ENCODE data around the gene FGD1. TPM values are rescaled to one million over a fixed set of nuclear protein-coding genes. Genes with fewer than 3 reads are reported as not detected.

FGD1 gene
- total RNA-seq, 1 experiment from 2014 or later: 19.2 TPM

DNA sequence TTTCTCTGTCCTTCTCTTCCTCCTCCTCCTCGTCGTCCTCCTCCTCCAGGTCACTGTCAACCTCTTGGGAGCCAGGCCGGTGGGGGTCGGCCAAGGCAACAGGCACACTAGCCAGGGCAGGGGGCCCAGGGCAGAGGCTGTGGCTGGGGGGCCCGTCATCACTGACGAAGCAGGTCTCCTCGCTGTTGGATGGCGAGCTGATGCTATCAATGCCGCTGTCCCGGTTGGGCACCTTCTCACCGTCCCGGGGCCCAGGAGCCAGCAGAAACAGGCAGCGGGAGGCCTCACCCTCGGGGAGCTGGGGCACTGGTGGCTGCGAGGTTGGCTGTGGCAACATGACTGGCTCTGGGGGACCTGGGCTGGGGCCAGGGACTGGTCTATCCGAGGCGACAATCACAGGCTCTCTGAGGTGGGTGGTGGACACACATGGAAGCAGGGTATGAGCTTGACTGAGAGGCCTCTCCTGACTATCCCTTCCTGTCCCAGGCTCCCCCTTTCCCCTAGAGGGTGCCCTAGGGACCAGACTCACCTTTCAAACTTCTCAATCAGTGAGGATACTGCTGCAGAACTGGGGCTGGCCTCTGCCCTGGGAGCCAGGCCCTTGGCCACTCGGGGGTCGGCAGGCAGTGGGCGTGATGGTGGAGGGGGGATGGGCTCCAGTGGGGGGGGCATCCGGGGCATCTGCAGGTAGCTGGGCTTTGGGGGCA is 25.8 kb downstream of the FGD1 start:
- no peak overlapping the region for H2AK5ac ChIP-seq (ENCODE audit: insufficient read length, low read length)
- H2BK20ac ChIP-seq (ENCODE audit: low read depth, low read length, poor library complexity, severe bottlenecking): no peak overlapping the region
- H3K9me3 Mint-ChIP-seq: peaks cover 64 to 69% of the 10 kb centered on the region in 2 experiments
- H3T11ph ChIP-seq (ENCODE audit: low read length): no peak overlapping the region
- no peaks in the 10 kb centered on the region for H3K23me2 ChIP-seq (ENCODE audit: insufficient read length, low read depth, low read length, poor library complexity, severe bottlenecking)
- no peak overlapping the region for H2BK120ac ChIP-seq (ENCODE audit: low read depth, low read length, poor library complexity, severe bottlenecking)
- peaks cover 21 to 40% (median 33%) of the 10 kb centered on the region in 3 experiments for H3K36me3 Mint-ChIP-seq (ENCODE audit: insufficient read depth in 1 of 3, low read depth in 3 of 3)
- H3K4me3 Mint-ChIP-seq: no peak overlapping the region
- no peak overlapping the region for H4K91ac ChIP-seq (ENCODE audit: insufficient read length, low read depth, low read length)
- no peak overlapping the region for H3K14ac ChIP-seq (ENCODE audit: insufficient read depth, low read length)
- H3K27me3 Mint-ChIP-seq (ENCODE audit: low read depth): no peaks in the 10 kb centered on the region
- peaks cover 54% of the 10 kb centered on the region for H3K9me3 ChIP-seq (ENCODE audit: control insufficient read depth, low read depth, low read length)
- no peak overlapping the region for H2BK15ac ChIP-seq (ENCODE audit: low read depth, low read length)
- H2AFZ ChIP-seq (ENCODE audit: low read length): no peak overlapping the region
- no peak overlapping the region for H3K27ac ChIP-seq (ENCODE audit: insufficient read length, low read depth, low read length)
- no peaks in the 10 kb centered on the region; the same call in 1 of the 2 replicates for H3K27me3 ChIP-seq (ENCODE audit: insufficient read depth, low read length)
- H3K27ac Mint-ChIP-seq: no peak overlapping the region; a peak in 1 of 7 replicates
- TF ChIP-seq, protein P1, sequence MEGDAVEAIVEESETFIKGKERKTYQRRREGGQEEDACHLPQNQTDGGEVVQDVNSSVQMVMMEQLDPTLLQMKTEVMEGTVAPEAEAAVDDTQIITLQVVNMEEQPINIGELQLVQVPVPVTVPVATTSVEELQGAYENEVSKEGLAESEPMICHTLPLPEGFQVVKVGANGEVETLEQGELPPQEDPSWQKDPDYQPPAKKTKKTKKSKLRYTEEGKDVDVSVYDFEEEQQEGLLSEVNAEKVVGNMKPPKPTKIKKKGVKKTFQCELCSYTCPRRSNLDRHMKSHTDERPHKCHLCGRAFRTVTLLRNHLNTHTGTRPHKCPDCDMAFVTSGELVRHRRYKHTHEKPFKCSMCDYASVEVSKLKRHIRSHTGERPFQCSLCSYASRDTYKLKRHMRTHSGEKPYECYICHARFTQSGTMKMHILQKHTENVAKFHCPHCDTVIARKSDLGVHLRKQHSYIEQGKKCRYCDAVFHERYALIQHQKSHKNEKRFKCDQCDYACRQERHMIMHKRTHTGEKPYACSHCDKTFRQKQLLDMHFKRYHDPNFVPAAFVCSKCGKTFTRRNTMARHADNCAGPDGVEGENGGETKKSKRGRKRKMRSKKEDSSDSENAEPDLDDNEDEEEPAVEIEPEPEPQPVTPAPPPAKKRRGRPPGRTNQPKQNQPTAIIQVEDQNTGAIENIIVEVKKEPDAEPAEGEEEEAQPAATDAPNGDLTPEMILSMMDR (conservative IDR thresholded peaks at IDR 0.05): no peak
- DNase-seq: no peak
- no peak overlapping the region for H4K5ac ChIP-seq (ENCODE audit: insufficient read length, low read depth, low read length)
- no peaks in the 10 kb centered on the region for H4K20me1 ChIP-seq (ENCODE audit: control insufficient read depth, insufficient read depth, insufficient read length)
- H3K79me2 ChIP-seq (ENCODE audit: insufficient read depth, low read length): no peaks in the 10 kb centered on the region
- no peak overlapping the region for H2BK5ac ChIP-seq (ENCODE audit: insufficient read length, low read length)
- no peak overlapping the region for H4K8ac ChIP-seq (replicated peaks; ENCODE audit: insufficient read length, low read depth, low read length)
- no peaks in the 10 kb centered on the region for H3K79me1 ChIP-seq (ENCODE audit: insufficient read depth, low read depth, low read length, poor library complexity, severe bottlenecking)
- H3K4me1 ChIP-seq (ENCODE audit: insufficient read depth, low read length): no peaks in the 10 kb centered on the region
- no CpG with 5 or more reads among the region's 21 CpGs for WGBS (ENCODE audit: extremely low coverage, insufficient read length, low lambda C conversion rate)
- peaks cover 0 to 3% of the 10 kb centered on the region in 2 experiments; a peak in 1 of 4 replicates for H3K4me1 Mint-ChIP-seq
- no peak overlapping the region for H3K4ac ChIP-seq (ENCODE audit: low read depth, low read length)
- H2BK12ac ChIP-seq (ENCODE audit: insufficient read length, low read depth, low read length): no peak overlapping the region
- no peak overlapping the region for H3K18ac ChIP-seq (ENCODE audit: insufficient read length, low read depth, low read length)
- H3K56ac ChIP-seq (ENCODE audit: insufficient read length, low read depth, low read length): no peak overlapping the region
- H3K9ac ChIP-seq (ENCODE audit: extremely low read depth, insufficient read length, low read length): no peak overlapping the region
- H3K23ac ChIP-seq (ENCODE audit: insufficient read length, low read depth, low read length): no peak overlapping the region
- no peak overlapping the region for H3K4me2 ChIP-seq (ENCODE audit: insufficient read depth, insufficient read length, low read length)
